ENCODE data around the gene TBC1D22A. TPM values are rescaled to one million over a fixed set of nuclear protein-coding genes. Genes with fewer than 3 reads are reported as not detected.

Gene TBC1D22A
- total RNA-seq, 4 donors from 2014 or later: 16.2 to 22.2 (median 17.8) TPM

DNA sequence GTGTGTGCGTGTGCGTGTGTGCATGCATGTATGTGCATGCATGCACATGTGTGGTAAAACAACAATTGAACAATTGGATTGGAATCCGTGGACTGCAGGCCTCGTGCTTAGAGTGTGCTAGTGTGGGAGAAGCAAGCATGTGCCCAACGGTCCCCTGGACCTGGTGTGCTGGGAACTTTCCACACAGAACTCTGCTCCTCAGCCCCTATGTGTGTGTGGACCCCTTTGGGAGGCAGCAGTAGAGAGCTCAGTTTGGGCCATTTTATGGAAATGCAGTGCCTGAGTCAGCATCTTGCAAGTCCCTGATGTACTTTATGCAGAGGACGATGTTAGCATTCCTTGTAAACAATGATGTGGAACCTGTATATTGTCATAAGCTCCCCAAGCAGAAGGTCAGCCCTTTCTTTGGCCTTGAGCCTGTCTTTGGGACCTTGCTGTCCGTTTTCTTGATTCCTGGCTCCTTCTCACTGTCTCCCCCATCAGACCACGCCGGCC, 167.3 kb downstream of the TBC1D22A start:
- Histone ChIP-seq H3K36me3 (peaks cover 0 to 10% of the 10 kb centered on the region in 2 donors), H3K27me3 (no peaks in the 10 kb centered on the region), H3K4me1 (no peaks in the 10 kb centered on the region), H3K27ac (no peak overlapping the region), H3K9me3 (no peaks in the 10 kb centered on the region), H3K4me3 (no peak overlapping the region)
- no peak for TF ChIP-seq POLR2A (IDR thresholded peaks at IDR 0.05)
- TF ChIP-seq EP300 (IDR thresholded peaks at IDR 0.05): no peak
- TF ChIP-seq, protein P1, sequence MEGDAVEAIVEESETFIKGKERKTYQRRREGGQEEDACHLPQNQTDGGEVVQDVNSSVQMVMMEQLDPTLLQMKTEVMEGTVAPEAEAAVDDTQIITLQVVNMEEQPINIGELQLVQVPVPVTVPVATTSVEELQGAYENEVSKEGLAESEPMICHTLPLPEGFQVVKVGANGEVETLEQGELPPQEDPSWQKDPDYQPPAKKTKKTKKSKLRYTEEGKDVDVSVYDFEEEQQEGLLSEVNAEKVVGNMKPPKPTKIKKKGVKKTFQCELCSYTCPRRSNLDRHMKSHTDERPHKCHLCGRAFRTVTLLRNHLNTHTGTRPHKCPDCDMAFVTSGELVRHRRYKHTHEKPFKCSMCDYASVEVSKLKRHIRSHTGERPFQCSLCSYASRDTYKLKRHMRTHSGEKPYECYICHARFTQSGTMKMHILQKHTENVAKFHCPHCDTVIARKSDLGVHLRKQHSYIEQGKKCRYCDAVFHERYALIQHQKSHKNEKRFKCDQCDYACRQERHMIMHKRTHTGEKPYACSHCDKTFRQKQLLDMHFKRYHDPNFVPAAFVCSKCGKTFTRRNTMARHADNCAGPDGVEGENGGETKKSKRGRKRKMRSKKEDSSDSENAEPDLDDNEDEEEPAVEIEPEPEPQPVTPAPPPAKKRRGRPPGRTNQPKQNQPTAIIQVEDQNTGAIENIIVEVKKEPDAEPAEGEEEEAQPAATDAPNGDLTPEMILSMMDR (IDR thresholded peaks at IDR 0.05): no peak
- 93 to 96% methylated on average over 8 of the region's 9 CpGs for WGBS, 2 donors (ENCODE audit: low coverage in 1 of 2)
- ATAC-seq: no peak

DNA sequence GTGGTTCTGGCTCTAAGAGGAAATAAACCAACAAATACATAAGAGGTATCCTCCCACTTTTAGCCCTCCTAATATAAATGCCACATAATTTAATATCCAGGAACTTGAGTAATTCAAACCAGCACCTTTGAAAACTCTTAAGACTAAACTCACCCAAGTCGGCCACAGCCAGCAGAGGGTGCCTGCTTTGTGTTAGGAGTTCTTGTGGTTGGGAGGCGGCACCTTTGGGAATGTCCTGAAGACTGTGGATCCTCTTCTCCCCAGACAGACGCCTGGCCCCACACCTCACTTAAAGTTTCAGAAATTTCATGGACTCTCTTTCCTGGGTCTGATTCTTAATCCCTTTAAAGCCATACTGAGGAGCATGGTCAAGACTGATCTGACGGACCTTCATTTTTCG, 169.0 kb downstream of the TBC1D22A start:
- Histone ChIP-seq H3K4me3 (no peak overlapping the region), H3K9me3 (no peaks in the 10 kb centered on the region), H3K4me1 (no peaks in the 10 kb centered on the region), H3K36me3 (peaks cover 0 to 10% of the 10 kb centered on the region in 2 donors), H3K27me3 (no peaks in the 10 kb centered on the region), H3K27ac (no peak overlapping the region)
- no peak for ATAC-seq
- 89 to 96% methylated on average over 3 of the region's 5 CpGs for WGBS, 2 donors (ENCODE audit: low coverage in 1 of 2)
- TF ChIP-seq EP300 (IDR thresholded peaks at IDR 0.05) (no peak), POLR2AphosphoS5 (IDR thresholded peaks at IDR 0.05) (no peak), POLR2A (IDR thresholded peaks at IDR 0.05) (no peak)
- TF ChIP-seq, protein P1 (IDR thresholded peaks at IDR 0.05): no peak

- TF ChIP-seq, protein P1 (IDR thresholded peaks at IDR 0.05): no peak
- TF ChIP-seq POLR2A (IDR thresholded peaks at IDR 0.05) (no peak), POLR2AphosphoS5 (IDR thresholded peaks at IDR 0.05) (no peak), EP300 (IDR thresholded peaks at IDR 0.05) (no peak)
- H3K4me1 ChIP-seq: no peaks in the 10 kb centered on the region
- ATAC-seq: no peak
- no peak overlapping the region for H3K4me3 ChIP-seq
- H3K27ac ChIP-seq: no peak overlapping the region
- no peaks in the 10 kb centered on the region for H3K9me3 ChIP-seq
- no peaks in the 10 kb centered on the region for H3K27me3 ChIP-seq
- H3K36me3 ChIP-seq: peaks cover 0 to 10% of the 10 kb centered on the region in 2 donors
- WGBS, 2 donors (ENCODE audit: low coverage in 1 of 2): 97 to 98% methylated on average over 7 to 8 of the region's 10 CpGs
Observed at GRCh38 chr22:46931881-46932280, 169.4 kb downstream of the TBC1D22A start.

DNA sequence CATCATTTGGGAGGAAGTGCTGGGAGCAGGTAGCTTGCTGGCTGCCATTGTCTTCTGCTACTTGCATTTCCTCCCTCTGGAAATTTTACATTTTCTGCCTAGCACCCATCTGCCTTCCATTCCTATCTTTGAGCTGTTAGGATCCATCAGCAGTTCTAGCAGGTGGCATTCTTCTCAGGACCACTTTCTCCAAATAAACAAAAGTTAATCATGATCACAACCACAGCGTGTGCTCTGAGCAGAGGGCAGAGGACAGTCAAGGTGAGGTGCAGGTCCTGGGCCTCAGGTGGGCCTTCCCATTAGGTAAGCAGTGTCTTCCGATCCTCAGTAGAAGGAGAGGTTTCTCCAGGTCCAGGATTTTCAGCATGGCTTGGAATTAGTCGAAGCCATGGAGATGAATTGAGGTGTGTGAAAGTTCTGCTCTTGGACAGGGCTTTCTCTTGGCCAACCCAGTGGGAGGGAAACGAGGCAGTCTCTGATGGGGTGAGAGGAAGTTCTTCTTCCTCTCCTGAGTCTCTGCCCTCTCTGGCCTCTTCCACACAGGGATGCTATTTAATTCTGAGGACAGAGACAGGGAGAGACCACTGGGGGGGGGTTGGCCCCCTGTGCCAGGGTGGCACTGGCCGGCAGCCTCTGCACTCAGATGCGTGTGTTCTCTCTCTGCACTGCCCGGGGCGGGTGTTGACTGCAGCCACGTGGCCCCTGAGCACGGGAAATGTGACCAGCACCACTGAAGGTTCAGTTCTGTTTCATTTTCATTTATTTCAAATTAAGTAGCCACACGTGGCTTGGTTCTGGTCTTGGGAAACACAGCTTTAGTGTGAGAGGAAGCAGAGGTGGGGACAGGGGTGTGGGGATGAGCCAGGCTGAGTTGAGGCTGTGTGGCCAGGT, 170.8 kb downstream of the TBC1D22A start:
- Histone ChIP-seq H3K36me3 (peaks cover 0 to 10% of the 10 kb centered on the region in 2 donors), H3K9me3 (no peaks in the 10 kb centered on the region), H3K4me1 (no peaks in the 10 kb centered on the region), H3K27ac (no peak overlapping the region), H3K4me3 (no peak overlapping the region), H3K27me3 (no peaks in the 10 kb centered on the region)
- WGBS, 2 donors (ENCODE audit: low coverage in 1 of 2): 93% methylated on average over 3 of the region's 11 CpGs; no CpG with 5 or more reads in 1 of the 2 donors
- no peak for ATAC-seq
- TF ChIP-seq POLR2AphosphoS5 (IDR thresholded peaks at IDR 0.05) (no peak), POLR2A (IDR thresholded peaks at IDR 0.05) (no peak), EP300 (IDR thresholded peaks at IDR 0.05) (no peak)
- TF ChIP-seq, protein P1 (IDR thresholded peaks at IDR 0.05): no peak

All from gastroesophageal sphincter (tissue), 4 donors.